Nucleus accumbens (tissue), 56 donors: ENCODE data around the gene DENND5B.
"Not testable (repeated sequence)": the region's sequence is repeated elsewhere in the genome, so short reads cannot be mapped to it uniquely, and the experiment has no call there.

Source experiments
- DNase-seq, 56 donors: peaks; one replicate each; lab custom pipeline; 2025; lab: John Stamatoyannopoulos, UW

DENND5B gene

DNA sequence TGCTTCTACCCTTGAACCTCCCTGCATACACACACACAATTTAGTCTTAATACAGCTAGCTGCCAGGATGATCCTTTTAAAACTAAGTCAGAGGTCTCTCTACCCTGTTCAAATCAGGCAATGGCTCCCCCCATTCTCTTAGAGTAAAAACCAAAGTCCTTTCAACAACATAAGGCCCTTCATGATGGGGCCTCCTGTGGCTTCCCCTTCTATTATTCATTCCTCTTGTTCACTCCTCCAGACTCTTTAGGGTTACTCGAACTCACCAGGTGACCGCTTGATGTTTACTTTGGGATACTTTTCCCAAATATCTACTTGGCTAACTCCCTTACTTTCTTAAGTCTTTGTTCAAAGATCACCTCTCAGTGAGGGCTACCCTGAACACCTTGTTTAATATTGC is 30.4 kb downstream of the DENND5B start:
- DNase-seq, result no peak

DNA sequence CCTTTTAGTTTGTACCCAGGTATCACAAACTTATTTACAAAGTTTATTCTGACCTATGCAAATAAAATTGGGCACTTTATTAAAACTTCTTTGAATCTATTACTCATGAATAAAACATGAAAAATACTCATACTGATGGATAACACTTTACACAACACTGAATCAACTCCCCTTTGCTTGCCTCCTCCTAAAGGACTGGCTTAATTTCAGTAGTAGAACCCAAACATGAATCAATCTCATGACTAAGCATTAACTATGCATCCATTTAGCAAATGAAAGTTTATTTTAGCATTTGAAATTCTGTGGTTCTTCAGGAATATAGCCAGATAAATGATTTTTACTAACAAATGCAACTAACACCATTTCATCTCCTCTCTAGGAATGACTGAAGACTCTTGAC is 32.4 kb downstream of the DENND5B start:
- DNase-seq, result no peak

DNA sequence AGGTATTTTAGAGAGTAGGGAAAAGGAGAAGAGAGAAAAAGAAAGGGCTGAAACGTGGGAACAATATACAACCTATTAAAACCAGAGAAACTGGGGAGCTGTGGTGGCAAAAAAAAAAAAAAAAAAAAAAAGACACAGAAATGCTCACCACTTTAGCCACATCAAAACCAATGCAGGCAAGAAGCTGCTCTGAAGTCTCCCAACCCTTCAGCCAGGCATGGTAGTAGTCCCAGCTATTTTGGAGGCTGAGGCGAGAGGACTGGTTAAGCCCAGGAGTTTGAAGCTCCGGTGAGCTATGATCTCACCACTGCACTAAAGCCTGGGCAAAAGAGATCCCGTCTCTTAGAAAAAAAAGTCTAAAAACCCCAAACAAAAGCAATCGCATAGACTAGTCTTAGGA is 33.2 kb downstream of the DENND5B start:
- DNase-seq, result no peak

GRCh38 chr12:31555466-31555865 is 35.5 kb downstream of the DENND5B start:
- not testable (repeated sequence) for DNase-seq

DNA sequence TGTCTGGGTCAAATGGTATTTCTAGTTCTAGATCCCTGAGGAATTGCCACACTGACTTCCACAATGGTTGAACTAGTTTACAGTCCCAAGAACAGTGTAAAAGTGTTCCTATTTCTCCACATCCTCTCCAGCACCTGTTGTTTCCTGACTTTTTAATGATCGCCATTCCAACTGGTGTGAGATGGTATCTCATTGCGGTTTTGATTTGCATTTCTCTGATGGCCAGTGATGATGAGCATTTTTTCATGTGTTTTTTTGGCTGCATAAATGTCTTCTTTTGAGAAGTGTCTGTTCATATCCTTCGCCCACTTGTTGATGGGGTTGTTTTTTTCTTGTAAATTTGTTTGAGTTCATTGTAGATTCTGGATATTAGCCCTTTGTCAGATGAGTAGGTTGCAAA is 40.3 kb downstream of the DENND5B start:
- not testable (repeated sequence) for DNase-seq

GRCh38 chr12:31536672-31537071 is 54.3 kb downstream of the DENND5B start:
- no peak for DNase-seq

GRCh38 chr12:31533470-31533869 is 57.5 kb downstream of the DENND5B start:
- DNase-seq, result no peak

GRCh38 chr12:31531893-31532292 is 59.0 kb downstream of the DENND5B start:
- no peak for DNase-seq

- DNase-seq, result no peak
Observed at GRCh38 chr12:31528095-31528494, 62.8 kb downstream of the DENND5B start.

- DNase-seq, result no peak
Observed at GRCh38 chr12:31527083-31527482, 63.9 kb downstream of the DENND5B start.

GRCh38 chr12:31526158-31526546 is 64.8 kb downstream of the DENND5B start:
- DNase-seq, result no peak

- DNase-seq, result no peak
Observed at GRCh38 chr12:31525496-31526157, 65.3 kb downstream of the DENND5B start.

GRCh38 chr12:31524791-31525495 is 66.0 kb downstream of the DENND5B start:
- no peak for DNase-seq

DNA sequence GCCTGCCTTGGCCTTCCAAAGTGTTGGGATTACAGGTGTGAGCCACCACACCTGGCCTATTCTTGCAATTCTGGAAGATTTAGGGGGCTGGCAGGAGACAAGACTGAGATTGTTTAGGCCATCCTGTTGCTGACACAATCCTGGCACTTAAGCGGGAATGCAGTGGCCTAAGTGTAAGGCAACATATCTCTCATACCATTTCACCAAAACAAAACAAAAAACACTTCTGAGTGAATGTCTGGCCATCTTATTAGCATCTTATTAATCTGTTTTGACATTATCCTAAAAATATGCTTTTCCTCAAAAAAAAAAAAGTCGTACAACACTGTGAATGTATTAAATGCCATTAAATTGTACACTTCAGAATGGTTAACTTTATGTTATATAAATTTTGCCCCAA is 67.6 kb downstream of the DENND5B start:
- no peak for DNase-seq

DNA sequence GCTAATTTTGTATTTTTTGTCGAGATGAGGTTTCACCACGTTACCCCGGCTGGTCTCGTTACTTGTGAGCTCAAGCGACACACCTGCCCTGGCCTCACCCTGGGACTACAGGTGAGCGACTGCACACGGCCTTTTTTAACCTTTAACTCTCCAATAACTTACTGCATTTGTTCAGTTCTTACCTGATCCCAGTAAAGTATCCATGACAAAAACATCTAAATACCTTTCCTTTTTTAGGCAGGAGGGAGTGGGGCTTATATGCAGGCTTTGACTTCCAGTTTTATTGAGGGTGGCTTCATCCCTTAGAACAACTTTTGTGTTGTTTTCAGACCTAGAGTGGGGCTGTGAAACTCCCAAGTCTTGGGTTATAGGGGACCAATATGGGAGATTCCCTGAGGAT is 68.3 kb downstream of the DENND5B start:
- no peak for DNase-seq

DNA sequence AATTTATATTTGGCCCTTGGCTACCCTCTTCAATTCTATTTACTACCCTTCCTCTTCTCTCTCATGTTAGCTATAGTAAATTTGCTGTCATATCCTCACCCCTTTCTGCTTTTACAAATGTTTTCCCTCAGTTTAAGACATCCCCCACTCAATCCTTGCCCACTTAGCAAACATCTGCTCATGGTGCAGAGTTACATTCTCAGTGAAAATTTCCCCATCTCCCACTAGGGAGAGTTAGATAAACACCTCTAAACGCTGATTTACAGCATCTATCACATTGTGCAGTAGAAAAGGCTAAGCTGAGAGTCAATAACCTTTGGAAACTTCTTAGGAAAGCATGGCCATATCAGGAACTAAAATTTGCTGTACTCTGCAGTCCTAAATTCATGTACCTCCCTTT is 69.0 kb downstream of the DENND5B start:
- no peak for DNase-seq

- no peak for DNase-seq
Observed at GRCh38 chr12:31519511-31519910, 71.4 kb downstream of the DENND5B start.

DNA sequence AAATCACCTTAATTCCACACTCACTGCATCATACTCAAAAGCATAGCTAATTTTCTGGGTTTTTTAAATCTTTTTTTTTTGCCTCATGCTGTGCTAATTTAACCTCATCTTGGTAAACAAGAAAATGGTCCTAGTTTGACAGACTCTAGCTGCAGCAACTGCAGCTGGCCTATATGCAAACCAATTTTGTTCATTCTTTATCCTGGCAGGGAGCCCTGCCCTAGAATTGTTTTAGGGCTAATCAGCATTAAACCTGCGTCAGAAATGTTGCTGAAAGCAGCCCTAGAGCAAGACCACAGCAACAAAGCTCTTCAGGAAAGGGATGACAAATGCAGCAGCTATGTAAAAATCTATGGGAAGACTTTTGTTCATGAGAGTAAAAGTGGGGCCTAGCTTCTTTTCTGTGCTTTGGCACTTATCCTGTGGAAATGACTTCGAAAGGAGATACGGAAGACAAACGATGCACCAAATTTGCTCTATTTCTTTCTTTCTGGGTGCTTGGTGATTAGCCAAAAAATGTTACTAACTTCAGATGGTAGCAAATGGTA is 72.2 kb downstream of the DENND5B start:
- peak in 10 of 56 donors; percentile 0 to 36 (median 8) for DNase-seq

- no peak for DNase-seq
Observed at GRCh38 chr12:31517994-31518393, 72.9 kb downstream of the DENND5B start.

DNA sequence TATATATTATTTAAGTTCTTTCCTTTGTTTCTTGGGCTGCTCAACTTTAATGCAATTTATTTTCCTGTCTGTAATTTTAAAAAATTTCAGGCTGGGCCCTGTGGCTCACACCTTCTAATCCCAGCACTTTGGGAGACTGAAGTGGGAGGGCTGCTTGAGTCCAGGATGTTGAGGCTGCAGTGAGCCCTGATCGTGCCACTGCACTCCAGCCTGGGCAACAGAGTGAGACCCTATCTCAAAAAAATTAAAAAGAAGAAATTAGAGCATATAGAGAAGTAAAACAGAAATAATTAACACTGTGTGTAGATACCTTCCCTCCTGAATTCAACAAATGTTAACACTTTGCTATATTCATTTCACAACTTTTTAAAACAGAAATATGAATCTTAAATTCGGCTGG is 74.2 kb downstream of the DENND5B start:
- no peak for DNase-seq

- no peak for DNase-seq
Observed at GRCh38 chr12:31514912-31515311, 76.0 kb downstream of the DENND5B start.

DNA sequence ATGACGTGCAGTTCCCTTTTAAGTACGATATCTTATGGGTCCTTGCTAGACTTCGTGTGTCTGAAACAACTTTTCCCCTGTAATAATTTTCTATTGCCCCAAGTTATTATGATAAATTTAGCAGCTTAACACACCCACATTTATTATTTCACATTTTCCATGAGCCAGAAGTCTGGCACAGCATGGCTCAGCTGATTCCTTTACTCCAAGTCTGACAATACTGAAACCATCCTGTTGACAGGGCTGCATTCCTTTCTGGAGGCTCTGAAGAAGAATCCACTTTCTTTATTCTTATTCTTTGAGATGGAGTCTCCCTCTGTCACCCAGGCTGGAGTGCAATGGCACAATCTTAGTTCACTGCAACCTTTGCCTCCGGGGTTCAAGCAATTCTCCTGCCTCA is 80.9 kb downstream of the DENND5B start:
- DNase-seq, result no peak
